ENCODE data around the gene E2F3. TPM values are rescaled to one million over a fixed set of nuclear protein-coding genes. Genes with fewer than 3 reads are reported as not detected.
"Not testable (repeated sequence)": the region's sequence is repeated elsewhere in the genome, so short reads cannot be mapped to it uniquely, and the experiment has no call there.

The E2F3 gene
- total and polyA plus RNA-seq, 10 of the 15 experiments (the other 5 are each of a cell fraction or from before 2014, with no cell fraction given), result 5.1 to 16.8 (median 10.6) TPM

DNA sequence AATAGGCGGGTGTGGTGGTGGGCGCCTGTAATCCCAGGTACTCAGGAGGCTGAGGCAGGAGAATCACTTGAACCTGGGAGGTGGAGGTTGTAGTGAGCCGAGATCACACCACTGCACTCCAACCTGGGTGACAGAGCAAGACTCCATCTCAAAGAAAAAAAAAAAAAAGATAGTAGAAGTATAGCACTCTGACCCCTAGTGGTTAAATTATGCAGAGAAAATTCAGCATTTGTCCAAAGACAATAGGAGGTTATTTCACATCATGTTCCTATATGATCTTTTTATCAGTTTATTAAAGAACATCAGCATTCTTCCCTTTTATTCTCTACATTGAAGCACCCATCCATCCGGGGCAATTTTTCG is 127.4 kb downstream of the E2F3 start:
- H3K27me3 ChIP-seq (replicated peaks in 1 of 2; ENCODE audit: control insufficient read depth in 2 of 2, insufficient read depth in 2 of 2, low read length in 1 of 2); BruUV-seq (replicated peaks); H2AFZ ChIP-seq (ENCODE audit: control insufficient read depth, low read depth, low read length); H3K79me2 ChIP-seq (ENCODE audit: control insufficient read depth, insufficient read depth, low read length); H3K9me3 ChIP-seq (replicated peaks; ENCODE audit: control insufficient read depth, insufficient read depth, low read length); H3K4me2 ChIP-seq (ENCODE audit: control insufficient read depth, insufficient read depth); H3K4me1 ChIP-seq (ENCODE audit: control insufficient read depth, insufficient read depth, low read length); H3K36me3 ChIP-seq (ENCODE audit: control insufficient read depth in 2 of 2, insufficient read depth in 2 of 2, low read length in 1 of 2); FAIRE-seq; DNase-seq (ENCODE audit: low read depth, low spot score); H3K9ac ChIP-seq (ENCODE audit: control insufficient read depth, insufficient read depth, low read length); H3K4me3 ChIP-seq; H4K20me1 ChIP-seq (ENCODE audit: control insufficient read depth, insufficient read depth); H3K27ac ChIP-seq (ENCODE audit: control insufficient read depth, insufficient read depth): not testable (repeated sequence)
- WGBS (ENCODE audit: insufficient coverage, insufficient replicate concordance, low lambda C conversion rate, missing lambda C conversion rate), result 0% methylated on average over 3 of the region's 5 CpGs
- peak; percentile 83 for ATAC-seq
- in situ Hi-C loops (cut with MboI), result loop anchor here (5.0 kb wide), 3 partner anchors 132 to 437 kb away; no protein-coding TSS in a partner anchor
- ChIA-PET SMC1A (ENCODE audit: uncharacterized antibody, unreplicated experiment) (interaction anchor here (1.4 to 4.2 kb wide), 11 partner anchors 62 to 436 kb away, joined by 4 to 41 read pairs (median 13); no protein-coding TSS in a partner anchor), CTCF (interaction anchor here (0.6 to 4.8 kb wide), 15 partner anchors 13 to 803 kb away, joined by 3 to 72 read pairs (median 12); no protein-coding TSS in a partner anchor), RAD21 (ENCODE audit: unreplicated experiment) (interaction anchor here (0.7 to 2.2 kb wide), 8 partner anchors 66 to 257 kb away, joined by 3 to 33 read pairs (median 6); no protein-coding TSS in a partner anchor), POLR2A (interaction anchor here (0.7 kb wide), 1 partner anchor 154 kb away, joined by 3 read pairs; no protein-coding TSS in a partner anchor)
- intact Hi-C loops (cut with micrococcal nuclease; ENCODE audit: unreplicated experiment), result loop anchor here (1.0 kb wide), 2 partner anchors 238 to 437 kb away; no protein-coding TSS in a partner anchor
- TF ChIP-seq, protein P1, sequence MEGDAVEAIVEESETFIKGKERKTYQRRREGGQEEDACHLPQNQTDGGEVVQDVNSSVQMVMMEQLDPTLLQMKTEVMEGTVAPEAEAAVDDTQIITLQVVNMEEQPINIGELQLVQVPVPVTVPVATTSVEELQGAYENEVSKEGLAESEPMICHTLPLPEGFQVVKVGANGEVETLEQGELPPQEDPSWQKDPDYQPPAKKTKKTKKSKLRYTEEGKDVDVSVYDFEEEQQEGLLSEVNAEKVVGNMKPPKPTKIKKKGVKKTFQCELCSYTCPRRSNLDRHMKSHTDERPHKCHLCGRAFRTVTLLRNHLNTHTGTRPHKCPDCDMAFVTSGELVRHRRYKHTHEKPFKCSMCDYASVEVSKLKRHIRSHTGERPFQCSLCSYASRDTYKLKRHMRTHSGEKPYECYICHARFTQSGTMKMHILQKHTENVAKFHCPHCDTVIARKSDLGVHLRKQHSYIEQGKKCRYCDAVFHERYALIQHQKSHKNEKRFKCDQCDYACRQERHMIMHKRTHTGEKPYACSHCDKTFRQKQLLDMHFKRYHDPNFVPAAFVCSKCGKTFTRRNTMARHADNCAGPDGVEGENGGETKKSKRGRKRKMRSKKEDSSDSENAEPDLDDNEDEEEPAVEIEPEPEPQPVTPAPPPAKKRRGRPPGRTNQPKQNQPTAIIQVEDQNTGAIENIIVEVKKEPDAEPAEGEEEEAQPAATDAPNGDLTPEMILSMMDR (IDR thresholded peaks at IDR 0.05 in 2 of 3, conservative IDR thresholded peaks at IDR 0.05 in 1 of 3; ENCODE audit: control insufficient read depth in 2 of 3, extremely low read depth in 1 of 3, insufficient read depth in 1 of 3, low read depth in 3 of 3, low read length in 3 of 3), result peak; percentile 28 to 43 (median 30); a peak in 4 of 6 replicates
- TF ChIP-seq ZNF384 (IDR thresholded peaks at IDR 0.05; ENCODE audit: borderline replicate concordance, low read depth, low read length) (peak; percentile 91), RAD21 (IDR thresholded peaks at IDR 0.05; ENCODE audit: insufficient read depth, low read depth, low read length) (peak; percentile 50), SMC3 (IDR thresholded peaks at IDR 0.05; ENCODE audit: borderline replicate concordance, low read length) (peak; percentile 55)
